HG03575 (cell line): ENCODE measurements around the gene GCLC.

Experiments used
- ATAC-seq: cut with Tn5 transposase; IDR thresholded peaks from one replicate; pipeline ENCODE4 v1.9.1; 2021; ENCODE audit not compliant: unreplicated experiment, insufficient number of reproducible peaks, low FRiP score; ENCODE audit errors: extremely low read depth

Gene GCLC

GRCh38 chr6:53465732-53466131, 79.2 kb downstream of the GCLC start:
- ATAC-seq: no peak

- ATAC-seq: no peak
These were observed 79.9 kb downstream of the GCLC start for GRCh38 chr6:53464927-53465460.

GRCh38 chr6:53464483-53464882, 80.4 kb downstream of the GCLC start:
- no peak for ATAC-seq

DNA sequence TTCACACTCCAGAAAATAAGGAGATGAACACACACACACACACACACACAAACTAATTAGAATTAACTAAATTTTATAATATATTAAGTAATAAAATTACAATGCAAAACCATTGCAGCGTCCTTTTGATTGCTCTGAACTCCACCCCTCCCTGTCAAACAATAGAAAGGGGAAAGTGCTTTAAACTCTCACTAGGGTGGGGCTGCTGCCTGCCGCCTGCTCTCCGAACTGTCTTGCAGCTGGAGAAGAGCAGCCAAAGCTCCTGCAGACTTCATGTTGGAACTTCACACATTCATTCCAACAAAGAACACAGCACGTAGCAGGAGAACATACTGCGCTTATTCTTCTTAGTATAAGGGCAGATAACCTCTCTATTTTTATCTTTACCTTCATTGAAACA, 83.2 kb downstream of the GCLC start:
- ATAC-seq: no peak

- no peak for ATAC-seq
These were observed 83.8 kb downstream of the GCLC start for GRCh38 chr6:53461041-53461656.

GRCh38 chr6:53458105-53458866, 86.6 kb downstream of the GCLC start:
- no peak for ATAC-seq

GRCh38 chr6:53456809-53457208, 88.1 kb downstream of the GCLC start:
- no peak for ATAC-seq

- ATAC-seq: no peak
These were observed 89.2 kb downstream of the GCLC start for GRCh38 chr6:53455678-53456077.

DNA sequence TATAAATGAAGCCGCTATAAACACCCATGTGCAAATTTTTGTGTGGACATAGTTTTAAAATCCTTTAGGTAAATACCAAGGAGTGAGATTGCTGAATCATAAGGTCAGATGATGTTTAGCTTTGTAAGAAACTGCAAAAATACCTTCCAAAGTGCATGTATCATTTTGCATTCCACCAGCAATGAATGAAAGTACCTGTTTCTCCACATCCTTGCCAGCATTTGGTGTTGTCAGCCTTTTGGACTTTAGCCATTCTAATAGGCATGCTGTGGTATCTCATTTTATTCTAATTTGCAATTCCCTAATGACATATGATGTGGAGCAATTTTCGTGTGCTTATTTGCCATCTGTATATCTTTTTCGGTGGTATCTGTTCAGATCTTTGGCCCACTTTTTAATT, 93.7 kb downstream of the GCLC start:
- no peak for ATAC-seq

- no peak for ATAC-seq
These were observed 97.0 kb downstream of the GCLC start for GRCh38 chr6:53447865-53448264.
